Thoracic aorta (tissue), 2 donors: ENCODE results near the gene PZP. TPM values are rescaled to one million over a fixed set of nuclear protein-coding genes. Genes with fewer than 3 reads are reported as not detected.

Source experiments
- ATAC-seq: fragments of 150-250 bp; one replicate; pipeline ENCODE4 v1.8.0; 2017; ENCODE audit warnings: low read depth; ENCODE audit not compliant: insufficient number of reproducible peaks, low FRiP score
- DNase-seq: peaks from one replicate; pipeline ENCODE4 v3.0.0-alpha.2; 2020; ENCODE audit warnings: low spot score
- H3K27ac ChIP-seq, 2 donors: fragments of 200-600 bp; sonication (generic); 1 replicate in 1 of 2; 2 replicates in 1 of 2; pipeline ENCODE4 v1.5.1; 2016; ENCODE audit warnings: mild to moderate bottlenecking in 2 of 2, moderate library complexity in 2 of 2
- H3K27me3 ChIP-seq: fragments of 200-600 bp; sonication (generic); replicated peaks from 2 replicates; pipeline ENCODE4 v1.6.0; 2016; ENCODE audit warnings: mild to moderate bottlenecking; ENCODE audit not compliant: insufficient read depth
- H3K36me3 ChIP-seq: fragments of 200-600 bp; sonication (generic); one replicate; pipeline ENCODE4 v1.5.1; 2016
- H3K4me1 ChIP-seq, 2 donors: fragments of 200-600 bp; sonication (generic); 1 replicate in 1 of 2; 2 replicates in 1 of 2; pipeline versions ENCODE4 v1.5.1 to v1.6.0; 2016; ENCODE audit warnings: low read depth in 2 of 2, mild to moderate bottlenecking in 1 of 2; ENCODE audit not compliant: control insufficient read depth in 1 of 2
- H3K4me3 ChIP-seq: fragments of 200-600 bp; sonication (generic); 2 replicates; pipeline ENCODE4 v1.5.1; 2016; ENCODE audit warnings: mild to moderate bottlenecking
- H3K9me3 ChIP-seq: fragments of 200-600 bp; sonication (generic); 2 replicates; pipeline ENCODE4 v1.5.1; 2016
- total RNA-seq, 2 donors: library from RNA; depleted of rRNA; stranded (reverse); fragments of >200 nt; gene quantifications; one replicate each; pipeline versions ENCODE4 v1.1.0 to v1.2.3, GENCODE V29; 2016
- TF ChIP-seq, protein P1 (sequence below): fragments of 200-600 bp; sonication (generic); IDR thresholded peaks from one replicate; pipeline ENCODE4 v1.5.1; 2019; ENCODE audit warnings: antibody characterized with exemption

PZP gene
- total RNA-seq, 2 donors from 2014 or later = not detected

DNA sequence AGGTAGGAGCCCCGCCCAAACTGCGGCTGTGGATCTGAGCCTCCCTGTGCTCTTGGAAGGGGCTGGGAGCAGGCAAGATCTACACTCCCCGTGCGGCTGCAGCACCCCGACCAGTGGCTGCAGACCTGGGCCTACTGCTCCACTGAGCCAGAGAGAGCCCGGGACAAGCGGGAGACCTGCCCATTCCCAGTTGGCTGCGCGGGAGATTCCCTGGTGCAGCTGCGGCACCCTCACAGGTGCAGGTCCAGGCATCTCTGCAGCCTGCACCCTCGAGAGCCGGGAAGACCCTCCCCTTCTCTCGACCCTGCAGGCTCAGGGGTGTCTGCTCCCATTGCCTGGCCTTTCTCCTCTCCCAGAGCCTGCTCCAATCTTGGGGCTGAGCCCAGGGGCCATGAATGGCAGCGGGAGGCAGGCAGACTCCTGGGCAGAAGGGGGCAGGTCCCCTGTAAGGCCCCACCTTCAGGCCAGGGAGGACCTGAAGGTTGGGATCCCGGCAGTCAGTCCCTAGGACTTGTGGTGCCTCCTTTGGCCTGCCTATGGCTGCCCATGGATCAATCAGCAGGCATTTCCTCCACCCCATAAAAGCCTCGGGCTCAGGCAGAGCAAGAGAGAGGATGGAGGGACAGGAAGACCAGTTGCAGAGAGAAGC is 83.7 kb downstream of the PZP start:
- TF ChIP-seq, protein P1, sequence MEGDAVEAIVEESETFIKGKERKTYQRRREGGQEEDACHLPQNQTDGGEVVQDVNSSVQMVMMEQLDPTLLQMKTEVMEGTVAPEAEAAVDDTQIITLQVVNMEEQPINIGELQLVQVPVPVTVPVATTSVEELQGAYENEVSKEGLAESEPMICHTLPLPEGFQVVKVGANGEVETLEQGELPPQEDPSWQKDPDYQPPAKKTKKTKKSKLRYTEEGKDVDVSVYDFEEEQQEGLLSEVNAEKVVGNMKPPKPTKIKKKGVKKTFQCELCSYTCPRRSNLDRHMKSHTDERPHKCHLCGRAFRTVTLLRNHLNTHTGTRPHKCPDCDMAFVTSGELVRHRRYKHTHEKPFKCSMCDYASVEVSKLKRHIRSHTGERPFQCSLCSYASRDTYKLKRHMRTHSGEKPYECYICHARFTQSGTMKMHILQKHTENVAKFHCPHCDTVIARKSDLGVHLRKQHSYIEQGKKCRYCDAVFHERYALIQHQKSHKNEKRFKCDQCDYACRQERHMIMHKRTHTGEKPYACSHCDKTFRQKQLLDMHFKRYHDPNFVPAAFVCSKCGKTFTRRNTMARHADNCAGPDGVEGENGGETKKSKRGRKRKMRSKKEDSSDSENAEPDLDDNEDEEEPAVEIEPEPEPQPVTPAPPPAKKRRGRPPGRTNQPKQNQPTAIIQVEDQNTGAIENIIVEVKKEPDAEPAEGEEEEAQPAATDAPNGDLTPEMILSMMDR = no peak
- no peaks in the 10 kb centered on the region for H3K27me3 ChIP-seq
- H3K27ac ChIP-seq = no peak overlapping the region
- DNase-seq (no peak), ATAC-seq (no peak)
- H3K4me1 ChIP-seq = peaks cover 8 to 29% of the 10 kb centered on the region in 2 donors
- no peaks in the 10 kb centered on the region for H3K36me3 ChIP-seq
- H3K4me3 ChIP-seq = peak overlapping the region; percentile 64
- H3K9me3 ChIP-seq = no peaks in the 10 kb centered on the region

GRCh38 chr12:9123781-9124382 is 84.3 kb downstream of the PZP start:
- no peaks in the 10 kb centered on the region for H3K27me3 ChIP-seq
- no peak overlapping the region for H3K27ac ChIP-seq
- TF ChIP-seq, protein P1 = no peak
- peak overlapping the region; percentile 64 for H3K4me3 ChIP-seq
- no peaks in the 10 kb centered on the region for H3K9me3 ChIP-seq
- no peak for DNase-seq
- H3K4me1 ChIP-seq = peaks cover 14 to 35% of the 10 kb centered on the region in 2 donors
- no peaks in the 10 kb centered on the region for H3K36me3 ChIP-seq
- ATAC-seq = no peak

DNA sequence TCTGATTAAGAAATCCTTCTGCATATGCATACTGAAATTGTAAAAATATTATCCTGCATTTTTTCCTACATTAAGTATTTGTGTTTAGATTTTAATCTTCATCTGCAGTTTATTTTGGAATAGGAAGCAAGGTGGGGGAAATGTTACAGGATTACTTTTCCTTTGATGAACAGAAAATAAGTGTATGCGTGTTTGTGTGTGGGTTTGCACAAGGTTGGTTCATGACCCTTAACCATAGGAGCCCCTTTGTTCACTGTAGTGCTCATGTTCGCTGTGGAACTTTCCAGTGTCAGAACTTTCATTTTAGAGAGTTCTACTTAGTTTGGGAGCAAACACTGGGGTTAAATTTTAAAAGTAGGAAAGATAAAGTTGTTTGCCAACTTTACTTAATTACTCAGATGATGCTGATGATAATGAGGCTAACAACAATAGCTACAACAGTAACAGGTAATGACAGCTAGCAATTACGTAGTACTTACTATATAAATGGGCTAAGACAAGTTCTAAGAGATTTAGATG is 86.0 kb downstream of the PZP start:
- H3K4me3 ChIP-seq = peak overlapping the region; percentile 54
- no peaks in the 10 kb centered on the region for H3K9me3 ChIP-seq
- H3K27me3 ChIP-seq = no peaks in the 10 kb centered on the region
- DNase-seq (no peak), ATAC-seq (no peak)
- H3K36me3 ChIP-seq = no peaks in the 10 kb centered on the region
- H3K4me1 ChIP-seq = peaks cover 30 to 51% of the 10 kb centered on the region in 2 donors
- H3K27ac ChIP-seq = peak overlapping the region in 1 of 2 donors; percentile 20
- TF ChIP-seq, protein P1 = no peak

- TF ChIP-seq, protein P1 = no peak
- Histone ChIP-seq H3K9me3 (no peaks in the 10 kb centered on the region), H3K4me1 (peaks cover 36 to 58% of the 10 kb centered on the region in 2 donors), H3K27ac (peak overlapping the region; percentile 88 to 90), H3K4me3 (no peak overlapping the region), H3K27me3 (no peaks in the 10 kb centered on the region), H3K36me3 (no peaks in the 10 kb centered on the region)
- no peak for DNase-seq
- no peak for ATAC-seq
Observed at GRCh38 chr12:9120487-9121184, 87.6 kb downstream of the PZP start.

DNA sequence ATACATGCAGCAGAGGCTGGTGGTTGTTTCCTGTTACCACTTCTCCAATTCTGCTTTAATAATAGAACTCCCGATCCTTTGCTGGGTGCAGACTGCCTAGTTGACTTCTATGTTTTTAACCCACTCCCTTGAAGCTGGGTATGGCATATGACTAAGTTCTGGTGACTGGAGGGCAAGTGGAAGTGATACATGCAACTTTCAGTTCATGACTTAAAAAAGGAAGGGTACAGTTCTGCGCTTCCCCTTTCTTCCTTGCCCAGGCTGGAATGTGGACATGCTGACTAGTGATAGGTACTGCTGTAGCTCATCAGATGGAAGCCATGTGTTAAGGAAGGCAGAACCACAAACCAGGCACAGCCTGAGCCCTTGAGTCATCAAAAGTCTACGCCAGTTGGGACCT is 90.0 kb downstream of the PZP start:
- no peaks in the 10 kb centered on the region for H3K36me3 ChIP-seq
- peak overlapping the region; percentile 66 for H3K4me3 ChIP-seq
- ATAC-seq (peak; percentile 33), DNase-seq (no peak)
- no peaks in the 10 kb centered on the region for H3K27me3 ChIP-seq
- peak overlapping the region; percentile 88 to 90 for H3K27ac ChIP-seq
- peaks cover 39 to 62% of the 10 kb centered on the region in 2 donors for H3K4me1 ChIP-seq
- TF ChIP-seq, protein P1 = no peak
- no peaks in the 10 kb centered on the region for H3K9me3 ChIP-seq
